Stimulated activated memory B cell treated with anti-CD40 and anti-IgM and Interleukin-4, amounts not matched to agents 10 μg/mL and 1 μg/mL and 100 μg/mL, for 72 hours (primary cell): Measurements from ENCODE around the gene CGNL1.

Experiments
- ATAC-seq: fragments of 150-1000 bp; cut with Tn5 transposase; 2 replicates; pipeline ENCODE4 v1.10.0; 2021
- H3K27ac Mint-ChIP-seq: one replicate; pipeline ENCODE4 v1.8.0; 2022; ENCODE audit warnings: mild to moderate bottlenecking, mixed read lengths
- H3K27me3 Mint-ChIP-seq: one replicate; pipeline ENCODE4 v1.8.0; 2022; ENCODE audit warnings: mixed read lengths
- H3K36me3 Mint-ChIP-seq: one replicate; pipeline ENCODE4 v1.8.0; 2022; ENCODE audit warnings: mixed read lengths
- H3K4me1 Mint-ChIP-seq: one replicate; pipeline ENCODE4 v1.8.0; 2022; ENCODE audit warnings: mixed read lengths
- H3K4me3 Mint-ChIP-seq: one replicate; pipeline ENCODE4 v1.8.0; 2022; ENCODE audit warnings: mild to moderate bottlenecking, moderate library complexity, mixed read lengths
- H3K9me3 Mint-ChIP-seq: one replicate; pipeline ENCODE4 v1.8.0; 2022; ENCODE audit warnings: mixed read lengths

The CGNL1 gene

GRCh38 chr15:57343048-57343447 is 33.3 kb upstream of the CGNL1 start:
- H3K4me1 Mint-ChIP-seq: peaks cover 4% of the 10 kb centered on the region
- H3K4me3 Mint-ChIP-seq: no peak overlapping the region
- H3K27me3 Mint-ChIP-seq: peaks cover 14% of the 10 kb centered on the region
- H3K36me3 Mint-ChIP-seq: no peaks in the 10 kb centered on the region
- no peak overlapping the region for H3K27ac Mint-ChIP-seq
- no peak for ATAC-seq
- H3K9me3 Mint-ChIP-seq: no peaks in the 10 kb centered on the region

DNA sequence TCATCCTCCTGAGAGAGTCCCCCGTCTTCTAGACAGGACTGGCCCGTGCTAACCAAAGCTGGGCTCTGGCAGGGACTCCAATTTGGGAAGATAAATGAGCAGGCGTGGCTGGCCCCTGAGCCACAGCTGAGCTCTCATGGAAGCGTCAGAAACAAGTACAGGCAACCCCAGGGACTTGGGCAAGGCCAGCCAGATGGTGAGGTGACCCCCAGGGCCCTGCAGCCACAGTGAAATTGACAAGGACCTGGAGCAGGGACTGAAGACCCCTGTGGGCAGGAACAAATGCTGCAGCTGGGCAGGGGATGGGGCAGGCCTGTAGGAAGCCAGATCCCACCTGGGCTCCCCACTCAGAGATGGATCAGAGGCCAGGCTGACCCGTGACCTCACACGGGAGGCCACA is 32.8 kb upstream of the CGNL1 start:
- ATAC-seq: peak; percentile 16
- peaks cover 4% of the 10 kb centered on the region for H3K4me1 Mint-ChIP-seq
- H3K27me3 Mint-ChIP-seq: peaks cover 10% of the 10 kb centered on the region
- H3K4me3 Mint-ChIP-seq: no peak overlapping the region
- H3K9me3 Mint-ChIP-seq: no peaks in the 10 kb centered on the region
- H3K27ac Mint-ChIP-seq: no peak overlapping the region
- no peaks in the 10 kb centered on the region for H3K36me3 Mint-ChIP-seq

DNA sequence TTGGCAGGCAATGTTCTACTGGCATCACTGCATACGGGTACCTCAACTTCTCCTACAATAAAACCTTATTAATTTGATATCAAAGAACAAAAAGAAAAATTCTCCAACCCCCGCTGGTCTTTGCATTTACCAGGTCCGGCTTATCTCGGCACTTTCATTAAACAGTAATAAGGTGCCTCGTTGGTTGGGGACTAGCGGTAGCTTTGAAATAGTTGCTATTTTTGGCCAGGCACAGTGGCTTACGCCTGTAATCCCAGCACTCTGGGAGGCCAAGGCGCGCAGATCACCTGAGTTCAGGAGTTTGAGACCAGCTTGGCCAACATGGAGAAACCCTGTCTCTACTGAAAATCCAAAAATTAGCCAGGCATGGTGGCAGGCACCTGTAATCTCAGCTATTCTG is 32.0 kb upstream of the CGNL1 start:
- ATAC-seq: no peak
- H3K9me3 Mint-ChIP-seq: no peaks in the 10 kb centered on the region
- no peak overlapping the region for H3K27ac Mint-ChIP-seq
- H3K4me3 Mint-ChIP-seq: no peak overlapping the region
- H3K36me3 Mint-ChIP-seq: no peaks in the 10 kb centered on the region
- peaks cover 2% of the 10 kb centered on the region for H3K27me3 Mint-ChIP-seq
- peaks cover 4% of the 10 kb centered on the region for H3K4me1 Mint-ChIP-seq

DNA sequence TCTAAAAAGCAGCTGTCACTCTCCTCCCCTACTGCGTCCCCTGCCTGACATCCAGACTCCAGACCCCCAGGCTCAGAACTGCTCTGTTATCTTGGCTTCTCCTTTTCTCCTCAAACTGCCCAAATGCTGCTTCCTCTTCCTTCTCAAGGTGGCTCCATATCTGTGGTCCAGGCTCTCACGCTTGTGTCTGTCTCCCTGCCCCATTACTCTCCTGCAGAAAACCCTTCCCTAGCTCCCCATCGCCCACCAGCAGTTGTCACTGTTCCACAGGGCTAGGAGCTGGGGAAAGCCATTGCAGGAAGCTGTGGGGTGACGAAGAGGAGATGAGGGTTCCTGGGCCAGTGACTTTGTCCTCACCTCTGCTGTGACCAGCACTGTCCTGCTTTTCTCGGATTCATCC is 30.7 kb upstream of the CGNL1 start:
- Mint-ChIP-seq H3K4me1 (peaks cover 3% of the 10 kb centered on the region), H3K4me3 (no peak overlapping the region), H3K9me3 (no peaks in the 10 kb centered on the region), H3K27me3 (no peaks in the 10 kb centered on the region), H3K27ac (no peak overlapping the region), H3K36me3 (no peaks in the 10 kb centered on the region)
- ATAC-seq: no peak

DNA sequence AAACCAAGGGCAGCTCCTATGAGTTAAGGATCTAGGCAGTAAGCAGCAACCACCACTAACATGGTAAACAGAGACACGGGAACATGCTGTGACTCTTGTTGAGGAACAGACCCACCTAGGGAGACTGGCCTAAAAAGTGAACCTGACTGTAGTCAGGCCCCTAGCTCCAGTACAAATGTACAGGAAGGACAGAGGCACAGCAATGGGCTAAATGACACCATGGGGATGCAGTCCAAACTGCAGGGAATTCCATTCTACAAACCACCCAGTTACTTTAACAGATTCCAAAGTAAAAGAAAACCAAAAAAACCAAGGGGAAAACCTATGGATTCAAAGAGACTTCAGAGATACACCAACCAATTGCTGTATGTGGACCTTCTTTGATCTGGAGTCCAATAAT is 28.2 kb upstream of the CGNL1 start:
- no peak overlapping the region for H3K27ac Mint-ChIP-seq
- H3K4me3 Mint-ChIP-seq: no peak overlapping the region
- H3K9me3 Mint-ChIP-seq: no peaks in the 10 kb centered on the region
- H3K4me1 Mint-ChIP-seq: no peaks in the 10 kb centered on the region
- H3K36me3 Mint-ChIP-seq: no peaks in the 10 kb centered on the region
- no peak for ATAC-seq
- H3K27me3 Mint-ChIP-seq: peaks cover 15% of the 10 kb centered on the region

- no peaks in the 10 kb centered on the region for H3K4me1 Mint-ChIP-seq
- ATAC-seq: no peak
- H3K4me3 Mint-ChIP-seq: no peak overlapping the region
- H3K27ac Mint-ChIP-seq: no peak overlapping the region
- H3K9me3 Mint-ChIP-seq: no peaks in the 10 kb centered on the region
- H3K36me3 Mint-ChIP-seq: no peaks in the 10 kb centered on the region
- H3K27me3 Mint-ChIP-seq: peaks cover 33% of the 10 kb centered on the region
Measured at GRCh38 chr15:57352535-57353316, 23.6 kb upstream of the CGNL1 start.

- no peak overlapping the region for H3K4me3 Mint-ChIP-seq
- no peaks in the 10 kb centered on the region for H3K36me3 Mint-ChIP-seq
- H3K9me3 Mint-ChIP-seq: no peaks in the 10 kb centered on the region
- no peak overlapping the region for H3K27ac Mint-ChIP-seq
- H3K27me3 Mint-ChIP-seq: peaks cover 33% of the 10 kb centered on the region
- no peaks in the 10 kb centered on the region for H3K4me1 Mint-ChIP-seq
- ATAC-seq: no peak
Measured at GRCh38 chr15:57353317-57353804, 22.9 kb upstream of the CGNL1 start.

GRCh38 chr15:57354436-57355123 is 21.7 kb upstream of the CGNL1 start:
- Mint-ChIP-seq H3K27ac (no peak overlapping the region), H3K9me3 (no peaks in the 10 kb centered on the region), H3K4me3 (no peak overlapping the region), H3K27me3 (peaks cover 33% of the 10 kb centered on the region), H3K4me1 (no peaks in the 10 kb centered on the region), H3K36me3 (no peaks in the 10 kb centered on the region)
- no peak for ATAC-seq

- H3K9me3 Mint-ChIP-seq: no peaks in the 10 kb centered on the region
- no peaks in the 10 kb centered on the region for H3K36me3 Mint-ChIP-seq
- no peak overlapping the region for H3K4me3 Mint-ChIP-seq
- peaks cover 33% of the 10 kb centered on the region for H3K27me3 Mint-ChIP-seq
- no peaks in the 10 kb centered on the region for H3K4me1 Mint-ChIP-seq
- H3K27ac Mint-ChIP-seq: no peak overlapping the region
- ATAC-seq: no peak
Measured at GRCh38 chr15:57355259-57355658, 21.0 kb upstream of the CGNL1 start.

DNA sequence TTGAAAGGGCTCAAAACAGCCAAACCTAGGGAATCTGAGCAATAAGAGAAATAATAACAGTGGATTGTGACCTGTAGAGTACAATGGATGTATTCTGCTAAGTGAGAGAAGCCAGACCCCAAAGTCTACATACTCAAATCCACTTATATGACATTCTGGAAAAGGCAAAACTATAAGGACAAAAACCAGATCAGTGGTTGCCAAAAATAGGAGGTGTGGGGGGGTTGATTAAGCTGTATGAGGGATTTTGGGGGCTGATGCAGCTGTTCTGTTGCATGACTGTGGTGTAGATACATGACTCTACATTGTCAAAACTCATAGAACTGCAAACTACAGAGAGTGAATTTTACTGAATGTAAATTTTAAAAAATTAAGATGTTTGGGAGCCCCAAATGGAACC is 20.1 kb upstream of the CGNL1 start:
- H3K36me3 Mint-ChIP-seq: no peaks in the 10 kb centered on the region
- H3K4me1 Mint-ChIP-seq: no peaks in the 10 kb centered on the region
- no peak overlapping the region for H3K27ac Mint-ChIP-seq
- ATAC-seq: no peak
- H3K27me3 Mint-ChIP-seq: peaks cover 33% of the 10 kb centered on the region
- H3K9me3 Mint-ChIP-seq: no peaks in the 10 kb centered on the region
- no peak overlapping the region for H3K4me3 Mint-ChIP-seq

- Mint-ChIP-seq H3K9me3 (no peaks in the 10 kb centered on the region), H3K36me3 (no peaks in the 10 kb centered on the region), H3K4me3 (no peak overlapping the region), H3K27me3 (peaks cover 33% of the 10 kb centered on the region), H3K27ac (no peak overlapping the region), H3K4me1 (no peaks in the 10 kb centered on the region)
- ATAC-seq: no peak
Measured at GRCh38 chr15:57356636-57357035, 19.7 kb upstream of the CGNL1 start.

GRCh38 chr15:57357799-57358198 is 18.5 kb upstream of the CGNL1 start:
- Mint-ChIP-seq H3K9me3 (no peaks in the 10 kb centered on the region), H3K27me3 (peaks cover 21% of the 10 kb centered on the region), H3K4me3 (no peak overlapping the region), H3K27ac (no peak overlapping the region), H3K36me3 (no peaks in the 10 kb centered on the region), H3K4me1 (no peaks in the 10 kb centered on the region)
- ATAC-seq: no peak

DNA sequence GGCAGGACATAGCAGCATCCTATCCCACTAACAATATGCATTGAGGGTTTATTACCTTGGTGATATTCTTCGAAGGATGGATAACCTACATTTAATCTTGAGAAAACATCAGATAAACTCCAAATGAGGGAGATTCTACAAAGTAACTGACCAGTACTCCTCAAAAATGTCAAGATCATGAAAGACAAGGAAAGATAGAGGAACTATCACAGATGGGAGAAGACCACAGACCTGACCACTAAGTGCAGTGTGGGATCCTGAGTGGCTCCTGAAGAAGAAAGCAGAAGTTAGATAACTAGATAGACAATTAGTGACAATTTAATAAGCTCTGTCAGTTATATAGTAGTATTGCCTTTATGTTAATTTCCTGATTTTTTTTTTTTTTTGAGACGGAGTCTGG is 17.7 kb upstream of the CGNL1 start:
- Mint-ChIP-seq H3K27me3 (peaks cover 16% of the 10 kb centered on the region), H3K9me3 (no peaks in the 10 kb centered on the region), H3K4me1 (no peaks in the 10 kb centered on the region), H3K36me3 (no peaks in the 10 kb centered on the region), H3K4me3 (no peak overlapping the region), H3K27ac (no peak overlapping the region)
- no peak for ATAC-seq

GRCh38 chr15:57363661-57364060 is 12.6 kb upstream of the CGNL1 start:
- no peaks in the 10 kb centered on the region for H3K9me3 Mint-ChIP-seq
- no peaks in the 10 kb centered on the region for H3K27me3 Mint-ChIP-seq
- H3K27ac Mint-ChIP-seq: no peak overlapping the region
- no peaks in the 10 kb centered on the region for H3K36me3 Mint-ChIP-seq
- peaks cover 7% of the 10 kb centered on the region for H3K4me1 Mint-ChIP-seq
- no peak overlapping the region for H3K4me3 Mint-ChIP-seq
- no peak for ATAC-seq

- H3K27me3 Mint-ChIP-seq: no peaks in the 10 kb centered on the region
- no peak for ATAC-seq
Measured at GRCh38 chr15:57364282-57365007, 11.9 kb upstream of the CGNL1 start.

More at GRCh38 chr15:57364282-57365007, 11.9 kb upstream of the CGNL1 start:
- Mint-ChIP-seq H3K4me3 (no peak overlapping the region), H3K27ac (no peak overlapping the region), H3K9me3 (no peaks in the 10 kb centered on the region), H3K36me3 (no peaks in the 10 kb centered on the region), H3K4me1 (peaks cover 7% of the 10 kb centered on the region)
